GM23338 (cell line): ENCODE results near the gene ATF1. TPM values are rescaled to one million over a fixed set of nuclear protein-coding genes. Genes with fewer than 3 reads are reported as not detected.

Experiments used
- ATAC-seq: fragments of 200-7000 bp; cut with Tn5 transposase; 3 replicates; pipeline ENCODE4 v1.9.1; 2020
- DNase-seq: peaks from one replicate; pipeline ENCODE4 v3.0.0-alpha.2; 2015; ENCODE audit warnings: low spot score
- H2AFZ ChIP-seq: fragments of 200-600 bp; sonication (generic); 2 replicates; pipeline ENCODE4 v1.8.0; 2016; ENCODE audit warnings: antibody characterized with exemption, mild to moderate bottlenecking, moderate library complexity
- H3F3A ChIP-seq: fragments of 200-600 bp; sonication (generic); replicated peaks from 2 replicates; pipeline ENCODE4 v1.8.0; 2017; ENCODE audit warnings: antibody characterized with exemption, mixed run types, low read depth
- H3K27ac ChIP-seq: fragments of 200-600 bp; sonication (generic); 2 replicates; pipeline ENCODE4 v1.6.1; 2016; ENCODE audit warnings: low read depth
- H3K27me3 ChIP-seq: fragments of 200-600 bp; sonication (generic); 2 replicates; pipeline ENCODE4 v1.8.0; 2016; ENCODE audit warnings: mild to moderate bottlenecking, mixed run types, moderate library complexity; ENCODE audit not compliant: insufficient read depth
- H3K36me3 ChIP-seq: fragments of 200-600 bp; sonication (generic); 2 replicates; pipeline ENCODE4 v1.8.0; 2016; ENCODE audit warnings: mild to moderate bottlenecking; ENCODE audit not compliant: insufficient read depth
- H3K4me1 ChIP-seq: fragments of 200-600 bp; sonication (generic); 2 replicates; pipeline ENCODE4 v1.8.0; 2016; ENCODE audit warnings: mild to moderate bottlenecking, moderate library complexity; ENCODE audit not compliant: insufficient read depth
- H3K4me2 ChIP-seq: fragments of 200-600 bp; sonication (generic); 2 replicates; pipeline ENCODE4 v1.7.1; 2017; ENCODE audit warnings: mixed run types
- H3K4me3 ChIP-seq: fragments of 200-600 bp; sonication (generic); 2 replicates; pipeline ENCODE4 v1.6.1; 2016; ENCODE audit warnings: mixed run types
- H3K79me2 ChIP-seq: fragments of 200-600 bp; sonication (generic); replicated peaks from 2 replicates; pipeline ENCODE4 v1.8.0; 2017; ENCODE audit warnings: mild to moderate bottlenecking; ENCODE audit not compliant: insufficient read depth
- H3K9me2 ChIP-seq: fragments of 200-600 bp; sonication (generic); 2 replicates; pipeline ENCODE4 v1.8.0; 2017; ENCODE audit not compliant: insufficient read depth
- H4K20me1 ChIP-seq: fragments of 200-600 bp; sonication (generic); replicated peaks from 2 replicates; pipeline ENCODE4 v1.8.0; 2017; ENCODE audit warnings: mild to moderate bottlenecking; ENCODE audit not compliant: insufficient read depth
- H3K27ac Mint-ChIP-seq: 2 replicates; pipeline ENCODE4 v1.8.0; 2020; ENCODE audit warnings: inconsistent platforms, mild to moderate bottlenecking, moderate library complexity, mixed read lengths
- H3K27me3 Mint-ChIP-seq: 3 replicates; pipeline ENCODE4 v1.8.0; 2022; ENCODE audit warnings: low read depth, mild to moderate bottlenecking, moderate library complexity, mixed read lengths, inconsistent platforms; ENCODE audit not compliant: insufficient read depth, poor library complexity
- H3K36me3 Mint-ChIP-seq: 3 replicates; pipeline ENCODE4 v1.8.0; 2021; ENCODE audit warnings: low read depth, mild to moderate bottlenecking, inconsistent platforms, moderate library complexity, mixed read lengths
- H3K4me1 Mint-ChIP-seq: 3 replicates; pipeline ENCODE4 v1.8.0; 2020; ENCODE audit warnings: mild to moderate bottlenecking, inconsistent platforms, mixed read lengths
- H3K4me3 Mint-ChIP-seq: 3 replicates; pipeline ENCODE4 v1.8.0; 2021; ENCODE audit warnings: moderate library complexity, mild to moderate bottlenecking, inconsistent platforms, mixed read lengths
- H3K9me3 Mint-ChIP-seq: 3 replicates; pipeline ENCODE4 v1.8.0; 2020; ENCODE audit warnings: moderate library complexity, mild to moderate bottlenecking, inconsistent platforms, mixed read lengths
- CREB1 ChIP-seq: fragments of 250-450 bp; sonication (Bioruptor Pico); IDR thresholded peaks from 2 replicates; pipeline ENCODE4 v1.5.0; 2020; ENCODE audit warnings: low read depth, mild to moderate bottlenecking, moderate library complexity
- CTCF ChIP-seq, 2 experiments: fragments of 200-600 bp in 1 of 2; sonication (generic) in 1 of 2; conservative IDR thresholded peaks; 2 replicates each; pipeline versions ENCODE4 v1.5.1 to v1.6.1; 2016 to 2017; ENCODE audit warnings: antibody characterized with exemption in 2 of 2, low read depth in 2 of 2, mild to moderate bottlenecking in 2 of 2, moderate library complexity in 1 of 2
- EZH2 ChIP-seq: fragments of 200-600 bp; sonication (generic); IDR thresholded peaks from one replicate; pipeline ENCODE4 v1.8.0; 2017; ENCODE audit warnings: antibody characterized with exemption, mild to moderate bottlenecking, low read depth; ENCODE audit not compliant: unreplicated experiment
- EZH2phosphoT487 ChIP-seq: fragments of 200-600 bp; sonication (generic); IDR thresholded peaks from one replicate; pipeline ENCODE4 v1.8.1; 2018; ENCODE audit warnings: antibody characterized with exemption; ENCODE audit not compliant: unreplicated experiment
- JUNB ChIP-seq: IDR thresholded peaks from one replicate; pipeline ENCODE4 v1.6.1; 2016; ENCODE audit warnings: antibody characterized with exemption; ENCODE audit not compliant: unreplicated experiment
- NANOG ChIP-seq: IDR thresholded peaks from 2 replicates; pipeline ENCODE4 v1.6.1; 2016; ENCODE audit warnings: antibody characterized with exemption, borderline replicate concordance
- POLR2AphosphoS5 ChIP-seq: IDR thresholded peaks from 2 replicates; pipeline ENCODE4 v1.6.1; 2016; ENCODE audit warnings: antibody characterized with exemption, low read depth
- REST ChIP-seq: IDR thresholded peaks from one replicate; pipeline ENCODE4 v1.6.1; 2018; ENCODE audit warnings: antibody characterized with exemption; ENCODE audit not compliant: unreplicated experiment
- STAT1 ChIP-seq: IDR thresholded peaks from one replicate; pipeline ENCODE4 v1.6.1; 2016; ENCODE audit warnings: antibody characterized with exemption; ENCODE audit not compliant: unreplicated experiment
- ZNF114 ChIP-seq: fragments of 250-450 bp; sonication (Bioruptor Pico); IDR thresholded peaks from 2 replicates; pipeline ENCODE4 v1.5.0; 2020; ENCODE audit warnings: mild to moderate bottlenecking, moderate library complexity
- ZNF331 ChIP-seq: fragments of 250-450 bp; sonication (Bioruptor Pico); IDR thresholded peaks from 2 replicates; pipeline ENCODE4 v1.5.0; 2020; ENCODE audit warnings: low read depth, mild to moderate bottlenecking, moderate library complexity
- ZNF462 ChIP-seq: fragments of 250-450 bp; sonication (Bioruptor Pico); IDR thresholded peaks from 2 replicates; pipeline ENCODE4 v1.5.0; 2020; ENCODE audit warnings: mild to moderate bottlenecking, moderate library complexity
- polyA plus RNA-seq: library from polyadenylated mRNA; unstranded; fragments of >200 nt; fragmentation: Nextera tagmentation; extraction: Ambion mirVana; gene quantifications from 2 replicates; pipeline ENCODE4 v1.2.1, GENCODE V29; 2016
- total RNA-seq: library from RNA; depleted of rRNA; stranded (reverse); fragments of >200 nt; shearing (Covaris generic); gene quantifications from 2 replicates; pipeline ENCODE4 v1.2.3, GENCODE V29; 2014
- TF ChIP-seq, protein P1 (sequence below): IDR thresholded peaks from 2 replicates; pipeline ENCODE4 v1.6.1; 2016; ENCODE audit warnings: antibody characterized with exemption

Gene ATF1
- total and polyA plus RNA-seq, 2 experiments from 2014 or later = 17.5 to 22.7 TPM

DNA sequence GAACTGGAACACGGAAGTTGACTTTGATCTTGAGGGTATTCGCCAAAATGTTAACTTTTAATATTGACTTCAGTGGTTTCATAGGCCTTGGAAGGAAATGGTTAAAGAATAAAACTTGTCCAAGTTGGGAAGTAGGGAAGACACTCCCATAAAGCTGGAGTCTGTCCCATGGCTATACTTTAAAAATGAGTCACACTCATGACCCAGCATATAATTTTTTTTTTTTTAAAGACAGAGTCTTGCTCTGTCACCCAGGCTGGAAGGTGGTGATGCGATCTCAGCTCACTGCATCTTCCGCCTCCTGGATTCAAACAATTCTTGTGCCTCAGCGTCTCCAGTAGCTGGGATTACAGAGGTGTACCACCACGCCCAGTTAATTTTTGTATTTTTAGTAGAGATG is 98.4 kb downstream of the ATF1 start:
- H2AFZ ChIP-seq = no peak overlapping the region

More for the DNA sequence above, 98.4 kb downstream of the ATF1 start:
- no peaks in the 10 kb centered on the region for H3K27me3 ChIP-seq
- Mint-ChIP-seq H3K4me3 (no peak overlapping the region), H3K27ac (no peak overlapping the region), H3K4me1 (peaks cover 3% of the 10 kb centered on the region; the same call in 1 of the 3 replicates), H3K27me3 (peaks cover 3% of the 10 kb centered on the region), H3K36me3 (peaks cover 15% of the 10 kb centered on the region), H3K9me3 (peaks cover 19% of the 10 kb centered on the region)
- no peaks in the 10 kb centered on the region for H3K4me1 ChIP-seq
- no peak for DNase-seq
- no peak for ATAC-seq
- H3K4me2 ChIP-seq = no peak overlapping the region
- H3K27ac ChIP-seq = no peak overlapping the region
- no peaks in the 10 kb centered on the region for H3K9me2 ChIP-seq
- H3K36me3 ChIP-seq = no peaks in the 10 kb centered on the region
- no peaks in the 10 kb centered on the region for H3K79me2 ChIP-seq
- H3K4me3 ChIP-seq = no peak overlapping the region
- H3F3A ChIP-seq = no peaks in the 10 kb centered on the region
- TF ChIP-seq REST (no peak), NANOG (no peak), EZH2 (no peak), JUNB (no peak), STAT1 (no peak), POLR2AphosphoS5 (no peak), CTCF (conservative IDR thresholded peaks at IDR 0.05; ENCODE audit: low read depth in 2 of 2) (no peak), ZNF331 (CRISPR knock-in tag) (no peak), EZH2phosphoT487 (no peak), ZNF114 (CRISPR knock-in tag) (no peak), CREB1 (CRISPR knock-in tag) (no peak), ZNF462 (no peak)
- TF ChIP-seq, protein P1, sequence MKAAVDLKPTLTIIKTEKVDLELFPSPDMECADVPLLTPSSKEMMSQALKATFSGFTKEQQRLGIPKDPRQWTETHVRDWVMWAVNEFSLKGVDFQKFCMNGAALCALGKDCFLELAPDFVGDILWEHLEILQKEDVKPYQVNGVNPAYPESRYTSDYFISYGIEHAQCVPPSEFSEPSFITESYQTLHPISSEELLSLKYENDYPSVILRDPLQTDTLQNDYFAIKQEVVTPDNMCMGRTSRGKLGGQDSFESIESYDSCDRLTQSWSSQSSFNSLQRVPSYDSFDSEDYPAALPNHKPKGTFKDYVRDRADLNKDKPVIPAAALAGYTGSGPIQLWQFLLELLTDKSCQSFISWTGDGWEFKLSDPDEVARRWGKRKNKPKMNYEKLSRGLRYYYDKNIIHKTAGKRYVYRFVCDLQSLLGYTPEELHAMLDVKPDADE = no peak
- no peaks in the 10 kb centered on the region for H4K20me1 ChIP-seq
